Neural progenitor cell (in vitro differentiated cells): ENCODE data around the gene GPR151. TPM values are rescaled to one million over a fixed set of nuclear protein-coding genes. Genes with fewer than 3 reads are reported as not detected.

Experiments used
- DNase-seq: peaks from one replicate; pipeline ENCODE4 v3.0.0-alpha.2; 2016; ENCODE audit warnings: low spot score
- H2AFZ ChIP-seq: fragments of 200-600 bp; sonication (generic); replicated peaks from 2 replicates; pipeline ENCODE4 v1.6.1; 2016; ENCODE audit warnings: antibody characterized with exemption
- H3F3A ChIP-seq: fragments of 200-600 bp; sonication (generic); 2 replicates; pipeline ENCODE4 v1.6.1; 2016; ENCODE audit warnings: antibody characterized with exemption, low read depth
- H3K27ac ChIP-seq: fragments of 200-600 bp; sonication (generic); 2 replicates; pipeline ENCODE4 v1.5.1; 2016; ENCODE audit warnings: mild to moderate bottlenecking
- H3K27me3 ChIP-seq: fragments of 200-600 bp; sonication (generic); 2 replicates; pipeline ENCODE4 v1.6.1; 2016; ENCODE audit warnings: mild to moderate bottlenecking, moderate library complexity
- H3K36me3 ChIP-seq: fragments of 200-600 bp; sonication (generic); 2 replicates; pipeline ENCODE4 v1.5.1; 2016
- H3K4me1 ChIP-seq: fragments of 200-600 bp; sonication (generic); 2 replicates; pipeline ENCODE4 v1.6.1; 2016; ENCODE audit warnings: mixed run types
- H3K4me2 ChIP-seq: fragments of 200-600 bp; sonication (generic); 2 replicates; pipeline ENCODE4 v1.6.1; 2016
- H3K4me3 ChIP-seq: fragments of 200-600 bp; sonication (generic); 2 replicates; pipeline ENCODE4 v1.5.1; 2016
- H3K79me2 ChIP-seq: fragments of 200-600 bp; sonication (generic); 2 replicates; pipeline ENCODE4 v1.6.1; 2016; ENCODE audit warnings: low read depth
- H3K9ac ChIP-seq: fragments of 200-600 bp; sonication (generic); 2 replicates; pipeline ENCODE4 v1.6.1; 2016
- H3K9me3 ChIP-seq: fragments of 200-600 bp; sonication (generic); 2 replicates; pipeline ENCODE4 v1.5.1; 2016; ENCODE audit warnings: low read depth
- H4K20me1 ChIP-seq: fragments of 200-600 bp; sonication (generic); 2 replicates; pipeline ENCODE4 v1.6.1; 2016; ENCODE audit warnings: low read depth
- H3K27ac Mint-ChIP-seq: 3 replicates; pipeline ENCODE4 v1.8.0; 2021; ENCODE audit warnings: mixed read lengths
- H3K27me3 Mint-ChIP-seq: 2 replicates; pipeline ENCODE4 v1.8.0; 2022; ENCODE audit warnings: low read depth, mild to moderate bottlenecking, inconsistent platforms, moderate library complexity, mixed read lengths; ENCODE audit not compliant: insufficient read depth
- H3K36me3 Mint-ChIP-seq: 3 replicates; pipeline ENCODE4 v1.8.0; 2021; ENCODE audit warnings: mixed read lengths
- H3K4me1 Mint-ChIP-seq: 3 replicates; pipeline ENCODE4 v1.8.0; 2021; ENCODE audit warnings: mixed read lengths
- H3K4me3 Mint-ChIP-seq: 3 replicates; pipeline ENCODE4 v1.8.0; 2021; ENCODE audit warnings: mild to moderate bottlenecking, moderate library complexity, mixed read lengths
- H3K9me3 Mint-ChIP-seq: 3 replicates; pipeline ENCODE4 v1.8.0; 2020; ENCODE audit warnings: mixed read lengths
- CTCF ChIP-seq: fragments of 200-600 bp; sonication (generic); IDR thresholded peaks from 2 replicates; pipeline ENCODE4 v1.5.1; 2017; ENCODE audit warnings: antibody characterized with exemption, mild to moderate bottlenecking
- EZH2 ChIP-seq: fragments of 200-600 bp; sonication (generic); IDR thresholded peaks from 2 replicates; pipeline ENCODE4 v1.6.1; 2017; ENCODE audit warnings: antibody characterized with exemption, mild to moderate bottlenecking, moderate library complexity
- EZH2phosphoT487 ChIP-seq: fragments of 200-600 bp; sonication (generic); IDR thresholded peaks from 2 replicates; pipeline ENCODE4 v1.6.1; 2017; ENCODE audit warnings: antibody characterized with exemption
- total RNA-seq: library from RNA; depleted of rRNA; stranded (reverse); fragments of >200 nt; gene quantifications from 2 replicates; pipeline ENCODE4 v1.2.3, GENCODE V29; 2015; ENCODE audit warnings: low replicate concordance

Gene GPR151
- total RNA-seq, 1 donor from 2014 or later = not detected

DNA sequence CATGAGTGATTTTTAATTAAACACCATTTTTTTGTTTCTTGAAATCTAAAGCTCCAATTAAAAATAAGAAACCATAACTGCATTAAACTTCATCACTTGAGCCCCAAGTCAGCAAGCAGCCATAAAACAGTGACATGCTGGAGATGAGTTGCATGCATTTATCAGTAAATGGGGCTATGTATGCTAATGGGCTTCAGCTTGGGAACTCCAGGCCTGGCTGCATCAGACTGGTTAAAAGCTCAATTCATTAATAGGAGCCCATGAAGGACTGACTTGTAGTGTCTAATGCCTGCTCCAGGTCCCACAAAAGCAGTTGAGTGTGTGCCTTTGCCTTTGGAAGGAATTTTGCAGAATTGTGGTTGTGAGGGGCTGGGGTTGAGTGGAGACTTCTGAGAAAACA, 33.6 kb upstream of the GPR151 start:
- no peaks in the 10 kb centered on the region for H3K4me1 Mint-ChIP-seq
- H3K4me2 ChIP-seq = no peak overlapping the region
- no peaks in the 10 kb centered on the region for H3K4me1 ChIP-seq
- H3K36me3 Mint-ChIP-seq = no peaks in the 10 kb centered on the region
- H3K79me2 ChIP-seq = no peaks in the 10 kb centered on the region
- no peaks in the 10 kb centered on the region for H3F3A ChIP-seq
- no peak for DNase-seq
- H2AFZ ChIP-seq = no peak overlapping the region
- no peaks in the 10 kb centered on the region for H3K36me3 ChIP-seq
- H3K4me3 ChIP-seq = no peak overlapping the region
- no peak overlapping the region for H3K9ac ChIP-seq
- TF ChIP-seq EZH2 (no peak), CTCF (no peak), EZH2phosphoT487 (no peak)
- H4K20me1 ChIP-seq = no peaks in the 10 kb centered on the region
- no peaks in the 10 kb centered on the region for H3K9me3 Mint-ChIP-seq
- H3K9me3 ChIP-seq = no peaks in the 10 kb centered on the region
- no peaks in the 10 kb centered on the region for H3K27me3 ChIP-seq
- H3K27ac Mint-ChIP-seq = no peak overlapping the region
- no peak overlapping the region for H3K4me3 Mint-ChIP-seq
- peaks cover 2% of the 10 kb centered on the region for H3K27me3 Mint-ChIP-seq
- no peak overlapping the region for H3K27ac ChIP-seq

DNA sequence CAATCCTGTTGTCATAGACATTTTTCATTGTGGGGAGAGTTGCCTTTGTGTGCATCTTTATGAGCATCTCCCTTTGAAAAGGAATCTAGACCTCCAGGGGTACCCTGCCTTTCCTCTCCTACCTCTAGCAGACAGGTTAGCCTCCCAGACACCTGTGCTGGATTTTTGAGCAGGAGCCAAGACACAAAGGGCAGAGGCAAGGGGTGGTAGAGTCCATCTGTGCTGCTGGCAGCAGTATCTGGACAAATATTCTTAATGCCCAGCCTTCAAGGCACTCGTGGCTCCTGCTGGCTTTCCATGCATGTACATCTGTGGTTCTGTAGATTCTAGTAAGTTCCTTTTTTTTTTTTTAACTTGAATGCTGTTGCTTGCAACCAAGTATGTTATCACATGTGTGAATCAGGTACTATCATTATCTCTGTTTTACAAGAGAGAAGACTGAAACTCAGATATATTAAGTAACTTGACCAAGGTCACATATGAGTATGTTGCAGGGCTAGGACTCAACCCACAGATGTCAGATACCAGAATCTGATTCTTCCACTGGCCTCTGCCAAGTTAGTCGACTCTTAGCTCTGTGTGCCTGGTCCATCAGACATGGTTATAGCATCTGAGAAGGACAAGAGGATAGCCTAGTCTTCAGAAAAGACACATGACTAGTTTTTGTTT, 32.9 kb upstream of the GPR151 start:
- Histone ChIP-seq H3K9me3 (no peaks in the 10 kb centered on the region), H3K4me1 (no peaks in the 10 kb centered on the region), H3K27ac (no peak overlapping the region), H2AFZ (no peak overlapping the region), H4K20me1 (no peaks in the 10 kb centered on the region), H3K4me2 (no peak overlapping the region), H3K4me3 (no peak overlapping the region), H3K79me2 (no peaks in the 10 kb centered on the region), H3K27me3 (no peaks in the 10 kb centered on the region), H3F3A (no peaks in the 10 kb centered on the region), H3K9ac (no peak overlapping the region), H3K36me3 (no peaks in the 10 kb centered on the region)
- Mint-ChIP-seq H3K4me1 (no peaks in the 10 kb centered on the region), H3K36me3 (no peaks in the 10 kb centered on the region), H3K9me3 (no peaks in the 10 kb centered on the region), H3K4me3 (no peak overlapping the region), H3K27ac (no peak overlapping the region), H3K27me3 (peaks cover 2% of the 10 kb centered on the region)
- no peak for TF ChIP-seq CTCF
- TF ChIP-seq EZH2 = no peak
- no peak for TF ChIP-seq EZH2phosphoT487
- DNase-seq = no peak

DNA sequence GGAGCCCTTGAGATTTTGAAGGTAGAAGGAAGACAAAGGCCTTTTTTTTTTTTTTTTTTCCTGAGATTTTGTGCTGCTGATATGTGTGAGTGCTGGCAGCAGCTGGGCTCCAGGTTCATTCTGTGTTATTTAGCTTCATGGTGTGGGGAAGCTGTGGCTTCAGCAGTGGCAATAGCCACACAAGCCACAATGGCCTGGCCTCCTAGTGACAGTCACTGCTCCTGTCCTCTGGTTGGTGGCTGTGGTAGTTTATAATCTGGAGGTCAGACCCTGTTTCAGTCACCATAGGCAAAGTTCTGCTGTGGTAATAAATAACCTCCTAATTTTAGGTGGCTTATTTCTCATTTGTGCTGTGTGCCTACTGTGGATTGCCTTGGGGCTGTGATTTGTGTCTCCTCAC, 28.2 kb upstream of the GPR151 start:
- Histone ChIP-seq H3K4me3 (no peak overlapping the region), H3K9me3 (no peaks in the 10 kb centered on the region), H2AFZ (peak overlapping the region; percentile 68), H3K27ac (no peak overlapping the region), H3K79me2 (no peaks in the 10 kb centered on the region), H3K9ac (no peak overlapping the region), H3F3A (no peaks in the 10 kb centered on the region), H3K36me3 (no peaks in the 10 kb centered on the region), H3K4me2 (no peak overlapping the region), H3K27me3 (no peaks in the 10 kb centered on the region), H4K20me1 (no peaks in the 10 kb centered on the region), H3K4me1 (no peaks in the 10 kb centered on the region)
- Mint-ChIP-seq H3K4me3 (no peak overlapping the region), H3K36me3 (no peaks in the 10 kb centered on the region), H3K27me3 (no peaks in the 10 kb centered on the region), H3K4me1 (peaks cover 2% of the 10 kb centered on the region), H3K27ac (no peak overlapping the region), H3K9me3 (no peaks in the 10 kb centered on the region)
- no peak for DNase-seq
- TF ChIP-seq EZH2 (no peak), EZH2phosphoT487 (no peak), CTCF (no peak)
